Measurements from ENCODE around the gene CLBA1. TPM values are rescaled to one million over a fixed set of nuclear protein-coding genes. Genes with fewer than 3 reads are reported as not detected.
A peak's percentile ranks its signal among the peaks of the same experiment; 100 is the strongest.

Gene CLBA1
- total and polyA plus RNA-seq, 9 of the 15 experiments (the other 6 are each of a cell fraction or from before 2014, with no cell fraction given): 0.04 to 3.9 (median 2.6) TPM

DNA sequence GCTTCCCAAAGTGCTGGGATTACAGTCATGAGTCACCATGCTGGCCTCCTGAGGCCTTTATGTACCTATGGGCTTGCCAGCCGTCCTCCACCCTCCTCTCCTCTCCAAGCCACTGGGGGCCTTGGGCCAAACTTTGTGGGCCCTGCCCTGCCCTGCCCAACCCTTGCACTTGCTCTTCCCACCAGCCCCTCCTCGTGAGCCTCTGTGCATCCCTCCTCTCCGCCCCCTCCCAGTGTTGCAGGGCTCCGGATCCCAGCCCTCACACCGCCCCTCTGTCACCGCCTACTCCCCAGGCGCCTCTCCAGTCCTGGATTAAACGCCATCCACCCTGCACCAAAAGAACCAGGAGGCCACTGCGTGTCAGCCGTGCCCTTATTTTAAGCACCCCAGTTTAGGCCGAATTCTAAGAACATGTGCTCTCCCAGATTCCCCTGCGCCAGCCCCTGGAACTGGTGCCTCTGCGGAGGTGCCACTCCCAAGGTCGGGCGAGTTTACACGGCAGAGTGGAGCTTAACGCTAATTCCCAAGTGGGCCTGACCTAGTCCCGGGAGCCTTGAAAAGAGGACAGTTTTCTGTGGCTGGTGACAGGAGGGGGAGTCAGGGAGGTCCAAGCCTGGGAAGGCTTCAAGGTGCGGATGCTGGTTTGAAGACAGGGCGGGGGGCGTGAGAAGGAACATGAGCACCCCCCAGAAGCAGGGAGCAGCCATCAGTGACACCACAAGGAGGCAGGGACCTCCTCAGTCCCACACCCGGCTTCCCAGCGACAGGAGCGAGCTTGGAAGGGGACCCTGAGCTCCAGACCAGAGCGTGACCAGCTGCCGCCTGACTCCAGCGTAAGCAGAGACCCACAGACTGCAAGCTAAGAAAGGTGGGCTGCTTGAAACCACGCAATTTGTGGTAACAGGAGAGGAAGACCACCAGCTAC, 56.5 kb downstream of the CLBA1 start:
- ChIA-PET POLR2A (interaction anchor here (0.6 to 1.1 kb wide), 4 partner anchors 11 to 150 kb away, joined by 3 to 5 read pairs (median 3); no protein-coding TSS in a partner anchor), CTCF (ENCODE audit: low intra/inter-chr PET ratio) (interaction anchor here (1.0 kb wide), 1 partner anchor 64 kb away, joined by 3 read pairs; the partner anchor contains the start of gene AHNAK2)

DNA sequence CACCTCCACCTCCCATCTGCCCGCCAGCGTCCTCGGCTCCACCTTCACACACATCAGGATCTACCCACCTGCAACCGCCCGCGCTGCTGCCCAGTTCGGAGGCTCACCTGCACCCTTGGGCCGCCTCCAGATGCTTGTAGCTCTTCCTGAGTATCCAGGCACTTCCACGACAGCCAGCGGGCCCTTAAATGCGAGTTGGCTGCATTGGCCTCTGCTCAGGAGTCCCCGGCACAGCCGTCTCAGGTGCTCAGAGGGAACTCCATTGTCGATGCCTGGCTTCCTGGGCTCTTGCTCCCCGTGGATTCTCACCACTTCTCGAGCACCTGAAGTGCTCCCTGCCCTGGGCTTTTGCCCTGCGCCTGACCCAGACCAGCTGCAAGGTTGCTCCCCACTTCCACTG, 57.2 kb downstream of the CLBA1 start:
- in situ Hi-C loops (cut with MboI): no loop called here
- TF ChIP-seq RBM14 (IDR thresholded peaks at IDR 0.05; ENCODE audit: borderline replicate concordance, insufficient read depth, low read depth, low read length) (no peak), CBFA2T2 (conservative IDR thresholded peaks at IDR 0.05) (no peak), ZNF668 (CRISPR knock-in tag; IDR thresholded peaks at IDR 0.05) (no peak), KAT8 (IDR thresholded peaks at IDR 0.05; ENCODE audit: low read depth) (no peak)

More for the DNA sequence above, 56.5 kb downstream of the CLBA1 start:
- 34% methylated on average over 17 of the region's 28 CpGs for WGBS (ENCODE audit: insufficient coverage, low coverage, missing lambda C conversion rate)
- TF ChIP-seq HDAC3 (IDR thresholded peaks at IDR 0.05; ENCODE audit: borderline replicate concordance, partially characterized antibody): no peak
- TF ChIP-seq TCF7L2 (IDR thresholded peaks at IDR 0.05; ENCODE audit: low read depth, low read length): no peak
- BruUV-seq (replicated peaks): no TSS peak
- peak in 1 of 4 experiments; percentile 2 for DNase-seq (ENCODE audit: extremely low read depth in 1 of 4, low spot score in 3 of 4)
- H3K4me2 ChIP-seq (ENCODE audit: insufficient read depth, low read length): no peak overlapping the region
- in situ Hi-C loops (cut with MboI) (no loop called here), intact Hi-C loops (cut with micrococcal nuclease) (no loop called here)
- no peaks in the 10 kb centered on the region for H3K79me2 ChIP-seq (ENCODE audit: control insufficient read depth, insufficient read depth, low read length)
- no peak overlapping the region for H2AFZ ChIP-seq (ENCODE audit: low read depth, low read length)
- H3K4me3 ChIP-seq: no peak overlapping the region
- no peak for FAIRE-seq
- peaks cover 0 to 13% of the 10 kb centered on the region in 2 experiments; a peak in 2 of 5 replicates for H3K4me1 ChIP-seq (replicated peaks in 1 of 2; ENCODE audit: control insufficient read depth in 2 of 2, insufficient read depth in 2 of 2, low read length in 2 of 2)
- no peaks in the 10 kb centered on the region for H4K20me1 ChIP-seq (replicated peaks; ENCODE audit: control insufficient read depth, insufficient read depth, low read length)
- ATAC-seq: no peak
- H3K27ac ChIP-seq (ENCODE audit: extremely low read depth, low read depth, low read length): no peak overlapping the region
- peaks cover 0 to 8% of the 10 kb centered on the region in 2 experiments; a peak in 4 of 5 replicates for H3K27me3 ChIP-seq (ENCODE audit: control insufficient read depth in 2 of 2, insufficient read depth in 2 of 2, low read length in 2 of 2)
- H3K9ac ChIP-seq (ENCODE audit: insufficient read depth in 1 of 2, low read depth in 2 of 2, low read length in 2 of 2): no peak overlapping the region; a peak in 1 of 4 replicates
- no peaks in the 10 kb centered on the region for H3K9me1 ChIP-seq (ENCODE audit: control insufficient read depth, insufficient read depth, low read length)
- no peaks in the 10 kb centered on the region for H3K9me3 ChIP-seq (replicated peaks; ENCODE audit: control insufficient read depth, insufficient read depth, low read depth, low read length)
- no peaks in the 10 kb centered on the region for H3K36me3 ChIP-seq (ENCODE audit: control insufficient read depth, insufficient read depth, low read length)

More for the DNA sequence above, 57.2 kb downstream of the CLBA1 start:
- no peaks in the 10 kb centered on the region for H3K36me3 ChIP-seq (ENCODE audit: control insufficient read depth, insufficient read depth, low read length)
- FAIRE-seq (no peak), DNase-seq (ENCODE audit: extremely low read depth in 1 of 4, low spot score in 3 of 4) (peak in 1 of 4 experiments; percentile 2), ATAC-seq (no peak)
- no peaks in the 10 kb centered on the region for H4K20me1 ChIP-seq (replicated peaks; ENCODE audit: control insufficient read depth, insufficient read depth, low read length)
- peaks cover 0 to 19% of the 10 kb centered on the region in 2 experiments; a peak in 2 of 5 replicates for H3K4me1 ChIP-seq (replicated peaks in 1 of 2; ENCODE audit: control insufficient read depth in 2 of 2, insufficient read depth in 2 of 2, low read length in 2 of 2)
- no peaks in the 10 kb centered on the region for H3K9me3 ChIP-seq (replicated peaks; ENCODE audit: control insufficient read depth, insufficient read depth, low read depth, low read length)
- H3K4me3 ChIP-seq: no peak overlapping the region
- no peak overlapping the region for H2AFZ ChIP-seq (ENCODE audit: low read depth, low read length)
- no peak overlapping the region for H3K4me2 ChIP-seq (ENCODE audit: insufficient read depth, low read length)
- no TSS peak for BruUV-seq (replicated peaks)
- ChIA-PET POLR2A (interaction anchor here (0.6 to 1.1 kb wide), 4 partner anchors 23 to 151 kb away, joined by 3 to 5 read pairs (median 4); no protein-coding TSS in a partner anchor), CTCF (ENCODE audit: low intra/inter-chr PET ratio) (interaction anchor here (1.0 to 1.6 kb wide), 2 partner anchors 65 to 67 kb away, joined by 3 to 8 read pairs; partner anchors contain the start of gene AHNAK2)
- H3K79me2 ChIP-seq (ENCODE audit: control insufficient read depth, insufficient read depth, low read length): no peaks in the 10 kb centered on the region
- H3K27ac ChIP-seq (ENCODE audit: extremely low read depth, low read depth, low read length): no peak overlapping the region
- WGBS (ENCODE audit: insufficient coverage, low coverage, missing lambda C conversion rate): 23% methylated on average over 17 of the region's 17 CpGs
- intact Hi-C loops (cut with micrococcal nuclease): no loop called here
- peaks cover 0 to 8% of the 10 kb centered on the region in 2 experiments; a peak in 4 of 5 replicates for H3K27me3 ChIP-seq (ENCODE audit: control insufficient read depth in 2 of 2, insufficient read depth in 2 of 2, low read length in 2 of 2)
- peak overlapping the region in 1 of 2 experiments; percentile 52; a peak in 2 of 4 replicates for H3K9ac ChIP-seq (ENCODE audit: insufficient read depth in 1 of 2, low read depth in 2 of 2, low read length in 2 of 2)
- no peaks in the 10 kb centered on the region for H3K9me1 ChIP-seq (ENCODE audit: control insufficient read depth, insufficient read depth, low read length)

Measured in K562 (cell line).